GM12878 (cell line): ENCODE data around the gene AP5B1.

ENCODE experiments used
- CTCF ChIP-seq, 3 experiments: IDR thresholded peaks in 2 of 3; conservative IDR thresholded peaks in 1 of 3; 2 replicates each; pipeline ENCODE4 v1.5.1; 2011; ENCODE audit warnings: low read depth in 3 of 3, low read length in 3 of 3, mild to moderate bottlenecking in 3 of 3, control low read depth in 2 of 3, moderate library complexity in 2 of 3, inconsistent platforms in 1 of 3, mixed read lengths in 1 of 3; ENCODE audit not compliant: control insufficient read depth in 2 of 3, insufficient read depth in 1 of 3; ENCODE audit errors: extremely low read depth in 1 of 3
- ELK1 ChIP-seq: IDR thresholded peaks from 2 replicates; pipeline ENCODE4 v1.6.1; 2012; ENCODE audit warnings: low read depth, low read length, improper control_type of control experiment
- POLR2A ChIP-seq: IDR thresholded peaks from 2 replicates; pipeline ENCODE4 v1.6.1; 2011; ENCODE audit warnings: low read depth, mild to moderate bottlenecking, low read length
- POLR2AphosphoS5 ChIP-seq: IDR thresholded peaks from 2 replicates; pipeline ENCODE4 v1.6.1; 2011; ENCODE audit warnings: mild to moderate bottlenecking, low read length, inconsistent platforms

- TF ChIP-seq CTCF (IDR thresholded peaks at IDR 0.05 in 2 of 3, conservative IDR thresholded peaks at IDR 0.05 in 1 of 3; ENCODE audit: control insufficient read depth in 2 of 3, extremely low read depth in 1 of 3, insufficient read depth in 1 of 3, low read depth in 3 of 3, low read length in 3 of 3): no peak
- no peak for TF ChIP-seq POLR2A
- TF ChIP-seq POLR2AphosphoS5: no peak
- TF ChIP-seq ELK1: no peak
These were observed 38.4 kb downstream of the AP5B1 start for GRCh38 chr11:65742353-65742752.
